ENCODE results near the gene TWF2.

GRCh38 chr3:52288674-52289073 is 49.7 kb upstream of the TWF2 start:
- TF ChIP-seq CTCF (IDR thresholded peaks at IDR 0.05; ENCODE audit: insufficient read depth, low read length), result no peak
- TF ChIP-seq POLR2AphosphoS5 (IDR thresholded peaks at IDR 0.05; ENCODE audit: low read depth), result no peak
- TF ChIP-seq REST (IDR thresholded peaks at IDR 0.05; ENCODE audit: insufficient replicate concordance, low read depth), result no peak
